K562 (cell line): ENCODE results near the gene NR3C1. TPM values are rescaled to one million over a fixed set of nuclear protein-coding genes. Genes with fewer than 3 reads are reported as not detected.
A peak's percentile ranks its signal among the peaks of the same experiment; 100 is the strongest.

Experiments used
- AFF1 ChIP-seq, 2 experiments: fragments of 450-650 bp; IDR thresholded peaks; 2 replicates each; pipeline ENCODE4 v1.6.1; 2018; ENCODE audit warnings: mild to moderate bottlenecking in 2 of 2, low read depth in 1 of 2; ENCODE audit not compliant: partially characterized antibody in 2 of 2
- CBFA2T3 ChIP-seq: fragments of 450-650 bp; IDR thresholded peaks from 2 replicates; pipeline ENCODE4 v1.6.1; 2017
- EP300 ChIP-seq: IDR thresholded peaks from 2 replicates; pipeline ENCODE4 v1.6.1; 2012; ENCODE audit warnings: low read length, improper control_type of control experiment
- FIP1L1 ChIP-seq: fragments of 200-400 bp; formaldehyde crosslinking; IDR thresholded peaks from 2 replicates; pipeline ENCODE4 v1.6.1; 2018; ENCODE audit warnings: mild to moderate bottlenecking, low read depth, low read length; ENCODE audit not compliant: poor library complexity, severe bottlenecking
- FOSL1 ChIP-seq: fragments of 200-800 bp; sonication (Bioruptor generic); conservative IDR thresholded peaks from 2 replicates; pipeline ENCODE4 v1.6.1; 2016; ENCODE audit warnings: missing genetic modification characterization, missing compliant biosample characterization
- HDAC2 ChIP-seq: fragments of 450-650 bp; IDR thresholded peaks from 2 replicates; pipeline ENCODE4 v1.6.1; 2016; ENCODE audit warnings: mild to moderate bottlenecking
- HLTF ChIP-seq: fragments of 450-650 bp; IDR thresholded peaks from 2 replicates; pipeline ENCODE4 v1.6.1; 2016
- HMGXB4 ChIP-seq: sonication (generic); formaldehyde crosslinking; IDR thresholded peaks from 2 replicates; pipeline ENCODE4 v1.8.1; 2023; ENCODE audit warnings: mild to moderate bottlenecking, missing genetic modification reagents
- HNRNPLL ChIP-seq: fragments of 200-400 bp; formaldehyde crosslinking; IDR thresholded peaks from 2 replicates; pipeline ENCODE4 v1.6.1; 2017; ENCODE audit warnings: low read length, low read depth, mild to moderate bottlenecking; ENCODE audit not compliant: poor library complexity, severe bottlenecking
- MAFK ChIP-seq: IDR thresholded peaks from 2 replicates; pipeline ENCODE4 v1.6.1; 2011; ENCODE audit warnings: low read length, improper control_type of control experiment
- MTA2 ChIP-seq: fragments of 450-650 bp; IDR thresholded peaks from 2 replicates; pipeline ENCODE4 v1.6.1; 2016; ENCODE audit warnings: low read depth
- POLR2A ChIP-seq: fragments of 450-650 bp; conservative IDR thresholded peaks from 2 replicates; pipeline ENCODE4 v1.6.1; 2016
- PURB ChIP-seq: sonication (generic); formaldehyde crosslinking; IDR thresholded peaks from 2 replicates; pipeline ENCODE4 v1.9.0; 2021; ENCODE audit warnings: low read depth, mild to moderate bottlenecking, missing genetic modification reagents
- ZC3H4 ChIP-seq: sonication (generic); formaldehyde crosslinking; IDR thresholded peaks from 2 replicates; pipeline ENCODE4 v1.9.0; 2021; ENCODE audit warnings: missing genetic modification reagents, borderline replicate concordance
- ZNF143 ChIP-seq: sonication (generic); formaldehyde crosslinking; IDR thresholded peaks from 2 replicates; pipeline ENCODE4 v1.9.0; 2022; ENCODE audit warnings: mild to moderate bottlenecking, missing genetic modification reagents
- ZNF280B ChIP-seq: fragments of 250-450 bp; sonication (Bioruptor Pico); IDR thresholded peaks from 2 replicates; pipeline ENCODE4 v1.5.1; 2021; ENCODE audit warnings: mild to moderate bottlenecking
- polyA plus RNA-seq, 8 experiments: library from polyadenylated mRNA; depleted of rRNA in 4 of 8; stranded (reverse) in 5 of 8; unstranded in 3 of 8; fragments of >200 nt; fragmentation: Nextera tagmentation in 2 of 8; fragmentation: Illumina TruSeq in 1 of 8; extraction: Ambion mirVana in 2 of 8; extraction: Trizol in 1 of 8; gene quantifications; 2 replicates each; pipeline versions ENCODE4 v1.2.1 to v1.2.3, GENCODE V29; 2011 to 2014; ENCODE audit warnings: inconsistent platforms in 1 of 8, missing spikeins in 1 of 8
- total RNA-seq, 7 experiments: library from RNA; depleted of rRNA in 6 of 7; stranded (reverse); fragments of >200 nt in 6 of 7; fragmentation: Illumina TruSeq in 2 of 7; extraction: Trizol in 2 of 7; gene quantifications; 2 replicates each; pipeline versions ENCODE4 v1.2.1 to v1.2.3, GENCODE V29; 2011 to 2021; ENCODE audit warnings: low replicate concordance in 1 of 7
- TF ChIP-seq, protein P1 (sequence below): fragments of 450-650 bp; formaldehyde crosslinking; IDR thresholded peaks from 2 replicates; pipeline ENCODE4 v1.4.0; 2020; ENCODE audit warnings: mild to moderate bottlenecking, mixed read lengths
- TF ChIP-seq, protein P2 (sequence below): fragments of 250-450 bp; sonication (Bioruptor Pico); IDR thresholded peaks from 2 replicates; pipeline ENCODE4 v1.5.0; 2021

The NR3C1 gene
- total and polyA plus RNA-seq, 9 of the 15 experiments (the other 6 are each of a cell fraction or from before 2014, with no cell fraction given), result 8.2 to 36.0 (median 15.0) TPM

- TF ChIP-seq FOSL1 (tag) (0 out of 2 replicates have a peak, but pooled peaks have one; percentile 14), MTA2 (no peak), HLTF (peak; percentile 44; the same call in 1 of the 2 replicates), POLR2A (peak; percentile 40; the same call in 1 of the 2 replicates), HNRNPLL (peak; percentile 55), FIP1L1 (no peak), AFF1 (IDR thresholded peaks at IDR 0.05; ENCODE audit: low read depth in 1 of 2, partially characterized antibody in 2 of 2) (no peak), HDAC2 (no peak), CBFA2T3 (no peak), MAFK (no peak), ZNF280B (CRISPR knock-in tag) (no peak), PURB (CRISPR knock-in tag) (no peak), ZNF143 (CRISPR knock-in tag) (no peak), EP300 (no peak), HMGXB4 (CRISPR knock-in tag) (no peak), ZC3H4 (CRISPR knock-in tag) (peak; percentile 81; the same call in 1 of the 2 replicates)
- TF ChIP-seq, protein P1, sequence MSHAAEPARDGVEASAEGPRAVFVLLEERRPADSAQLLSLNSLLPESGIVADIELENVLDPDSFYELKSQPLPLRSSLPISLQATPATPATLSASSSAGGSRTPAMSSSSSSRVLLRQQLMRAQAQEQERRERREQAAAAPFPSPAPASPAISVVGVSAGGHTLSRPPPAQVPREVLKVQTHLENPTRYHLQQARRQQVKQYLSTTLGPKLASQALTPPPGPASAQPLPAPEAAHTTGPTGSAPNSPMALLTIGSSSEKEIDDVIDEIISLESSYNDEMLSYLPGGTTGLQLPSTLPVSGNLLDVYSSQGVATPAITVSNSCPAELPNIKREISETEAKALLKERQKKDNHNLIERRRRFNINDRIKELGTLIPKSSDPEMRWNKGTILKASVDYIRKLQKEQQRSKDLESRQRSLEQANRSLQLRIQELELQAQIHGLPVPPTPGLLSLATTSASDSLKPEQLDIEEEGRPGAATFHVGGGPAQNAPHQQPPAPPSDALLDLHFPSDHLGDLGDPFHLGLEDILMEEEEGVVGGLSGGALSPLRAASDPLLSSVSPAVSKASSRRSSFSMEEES, result no peak
- TF ChIP-seq, protein P2, sequence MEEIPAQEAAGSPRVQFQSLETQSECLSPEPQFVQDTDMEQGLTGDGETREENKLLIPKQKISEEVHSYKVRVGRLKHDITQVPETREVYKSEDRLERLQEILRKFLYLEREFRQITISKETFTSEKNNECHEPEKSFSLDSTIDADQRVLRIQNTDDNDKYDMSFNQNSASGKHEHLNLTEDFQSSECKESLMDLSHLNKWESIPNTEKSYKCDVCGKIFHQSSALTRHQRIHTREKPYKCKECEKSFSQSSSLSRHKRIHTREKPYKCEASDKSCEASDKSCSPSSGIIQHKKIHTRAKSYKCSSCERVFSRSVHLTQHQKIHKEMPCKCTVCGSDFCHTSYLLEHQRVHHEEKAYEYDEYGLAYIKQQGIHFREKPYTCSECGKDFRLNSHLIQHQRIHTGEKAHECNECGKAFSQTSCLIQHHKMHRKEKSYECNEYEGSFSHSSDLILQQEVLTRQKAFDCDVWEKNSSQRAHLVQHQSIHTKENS (CRISPR knock-in tag), result no peak
Measured at GRCh38 chr5:143403593-143404415, at the start of gene NR3C1 (continued).
